SK-N-SH treated with all-trans-retinoic acid at 6 μM for 48 hours (cell line): Measurements from ENCODE around the gene RFX3.

Experiments
- ATAC-seq: fragments of 200-7000 bp; cut with Tn5 transposase; 3 replicates; pipeline ENCODE4 v1.9.1; 2020; ENCODE audit warnings: mild to moderate bottlenecking, moderate library complexity
- ARNTL ChIP-seq: fragments of 450-650 bp; formaldehyde crosslinking; IDR thresholded peaks from 2 replicates; pipeline ENCODE4 v1.5.0; 2020; ENCODE audit warnings: low read depth, mild to moderate bottlenecking, moderate library complexity, borderline replicate concordance
- BACH2 ChIP-seq: fragments of 250-450 bp; sonication (Bioruptor Pico); IDR thresholded peaks from 2 replicates; pipeline ENCODE4 v1.9.0; 2021; ENCODE audit warnings: mild to moderate bottlenecking, borderline replicate concordance
- CSDC2 ChIP-seq: fragments of 250-450 bp; sonication (Bioruptor Pico); IDR thresholded peaks from 2 replicates; pipeline ENCODE4 v1.5.0; 2020; ENCODE audit warnings: mild to moderate bottlenecking, moderate library complexity
- CSRNP3 ChIP-seq: fragments of 250-450 bp; sonication (Bioruptor Pico); IDR thresholded peaks from 2 replicates; pipeline ENCODE4 v1.5.1; 2021; ENCODE audit warnings: mild to moderate bottlenecking, moderate library complexity
- ESRRG ChIP-seq: fragments of 250-450 bp; sonication (Bioruptor Pico); IDR thresholded peaks from 2 replicates; pipeline ENCODE4 v1.6.1; 2021; ENCODE audit warnings: mild to moderate bottlenecking
- ISL1 ChIP-seq: fragments of 250-450 bp; sonication (Bioruptor Pico); IDR thresholded peaks from 2 replicates; pipeline ENCODE4 v2.1.2; 2022; ENCODE audit warnings: mild to moderate bottlenecking, moderate library complexity
- PATZ1 ChIP-seq: fragments of 250-450 bp; sonication (Bioruptor Pico); IDR thresholded peaks from 2 replicates; pipeline ENCODE4 v1.8.0; 2020; ENCODE audit warnings: mild to moderate bottlenecking, moderate library complexity, borderline replicate concordance
- PPARA ChIP-seq: fragments of 250-450 bp; sonication (Bioruptor Pico); IDR thresholded peaks from 2 replicates; pipeline ENCODE4 v1.5.0; 2020; ENCODE audit warnings: mild to moderate bottlenecking, borderline replicate concordance
- RARB ChIP-seq: fragments of 250-450 bp; sonication (Bioruptor Pico); IDR thresholded peaks from 2 replicates; pipeline ENCODE4 v1.8.0; 2021; ENCODE audit warnings: mild to moderate bottlenecking, moderate library complexity
- SNAI2 ChIP-seq: fragments of 250-450 bp; sonication (Bioruptor Pico); IDR thresholded peaks from 2 replicates; pipeline ENCODE4 v1.5.0; 2020; ENCODE audit warnings: mild to moderate bottlenecking, moderate library complexity
- TCF4 ChIP-seq: fragments of 250-450 bp; sonication (Bioruptor Pico); IDR thresholded peaks from 2 replicates; pipeline ENCODE4 v1.8.0; 2021; ENCODE audit warnings: mild to moderate bottlenecking, moderate library complexity, borderline replicate concordance
- TOX ChIP-seq: fragments of 250-450 bp; sonication (Bioruptor Pico); IDR thresholded peaks from 2 replicates; pipeline ENCODE4 v1.8.0; 2021; ENCODE audit warnings: mild to moderate bottlenecking, moderate library complexity, borderline replicate concordance
- TSHZ2 ChIP-seq: fragments of 250-450 bp; sonication (Bioruptor Pico); IDR thresholded peaks from 2 replicates; pipeline ENCODE4 v1.5.0; 2020; ENCODE audit warnings: mild to moderate bottlenecking, moderate library complexity
- ZC3H10 ChIP-seq: fragments of 250-450 bp; sonication (Bioruptor Pico); IDR thresholded peaks from 2 replicates; pipeline ENCODE4 v1.5.1; 2021; ENCODE audit warnings: mild to moderate bottlenecking, moderate library complexity
- ZFP3 ChIP-seq: fragments of 250-450 bp; sonication (Bioruptor Pico); IDR thresholded peaks from 2 replicates; pipeline ENCODE4 v1.5.0; 2020; ENCODE audit warnings: mild to moderate bottlenecking, moderate library complexity
- ZFP30 ChIP-seq: fragments of 450-650 bp; formaldehyde crosslinking; IDR thresholded peaks from 2 replicates; pipeline ENCODE4 v1.5.0; 2022; ENCODE audit warnings: mild to moderate bottlenecking, moderate library complexity
- ZNF565 ChIP-seq: fragments of 450-650 bp; formaldehyde crosslinking; conservative IDR thresholded peaks from 2 replicates; pipeline ENCODE4 v1.5.0; 2020; ENCODE audit warnings: low read depth, mild to moderate bottlenecking, moderate library complexity
- ZNF70 ChIP-seq: fragments of 450-650 bp; formaldehyde crosslinking; IDR thresholded peaks from 2 replicates; pipeline ENCODE4 v1.5.0; 2020; ENCODE audit warnings: mild to moderate bottlenecking, moderate library complexity
- ZNF8 ChIP-seq: fragments of 450-650 bp; formaldehyde crosslinking; IDR thresholded peaks from 2 replicates; pipeline ENCODE4 v1.5.0; 2020; ENCODE audit warnings: mild to moderate bottlenecking, moderate library complexity

The RFX3 gene

GRCh38 chr9:3360245-3360644 lies 165.6 kb downstream of the RFX3 start:
- TF ChIP-seq ZC3H10 (CRISPR knock-in tag) (no peak), ZNF70 (CRISPR knock-in tag) (no peak), PPARA (no peak), ESRRG (CRISPR knock-in tag) (no peak), PATZ1 (CRISPR knock-in tag) (no peak), ZFP30 (no peak), TSHZ2 (no peak), TOX (CRISPR knock-in tag) (no peak), ZNF8 (no peak), CSDC2 (CRISPR knock-in tag) (no peak), CSRNP3 (CRISPR knock-in tag) (no peak), TCF4 (CRISPR knock-in tag) (no peak), SNAI2 (CRISPR knock-in tag) (no peak), ARNTL (no peak), RARB (CRISPR knock-in tag) (no peak), BACH2 (no peak), ZFP3 (CRISPR knock-in tag) (no peak)
- ATAC-seq, result no peak

GRCh38 chr9:3359778-3360177 lies 166.0 kb downstream of the RFX3 start:
- TF ChIP-seq ZNF8, result no peak
- TF ChIP-seq ISL1 (CRISPR knock-in tag), result 0 out of 2 replicates have a peak, but pooled peaks have one; percentile 10
- ATAC-seq, result no peak

- no peak for ATAC-seq
Observed at GRCh38 chr9:3359048-3359692, 166.6 kb downstream of the RFX3 start.

More at GRCh38 chr9:3359048-3359692, 166.6 kb downstream of the RFX3 start:
- TF ChIP-seq ESRRG (CRISPR knock-in tag) (no peak), ZFP3 (CRISPR knock-in tag) (no peak), CSDC2 (CRISPR knock-in tag) (no peak), PATZ1 (CRISPR knock-in tag) (no peak), ZFP30 (no peak), ZNF565 (no peak), BACH2 (no peak), TCF4 (CRISPR knock-in tag) (no peak), ZNF8 (no peak), ISL1 (CRISPR knock-in tag) (no peak), RARB (CRISPR knock-in tag) (no peak), ZC3H10 (CRISPR knock-in tag) (no peak), ARNTL (no peak), ZNF70 (CRISPR knock-in tag) (no peak), PPARA (no peak)
